Skin of body (tissue), 2 donors: ENCODE data around the gene HOXB3. TPM values are rescaled to one million over a fixed set of nuclear protein-coding genes. Genes with fewer than 3 reads are reported as not detected.

ENCODE experiments used
- DNase-seq: peaks from one replicate; lab custom pipeline; 2025; lab: John Stamatoyannopoulos, UW
- total RNA-seq: library from RNA; depleted of rRNA; stranded (reverse); fragments of >200 nt; gene quantifications from one replicate; pipeline ENCODE4 v1.2.3, GENCODE V29; 2014

HOXB3 gene
- total RNA-seq, 1 donor from 2014 or later = 8.4 TPM

DNA sequence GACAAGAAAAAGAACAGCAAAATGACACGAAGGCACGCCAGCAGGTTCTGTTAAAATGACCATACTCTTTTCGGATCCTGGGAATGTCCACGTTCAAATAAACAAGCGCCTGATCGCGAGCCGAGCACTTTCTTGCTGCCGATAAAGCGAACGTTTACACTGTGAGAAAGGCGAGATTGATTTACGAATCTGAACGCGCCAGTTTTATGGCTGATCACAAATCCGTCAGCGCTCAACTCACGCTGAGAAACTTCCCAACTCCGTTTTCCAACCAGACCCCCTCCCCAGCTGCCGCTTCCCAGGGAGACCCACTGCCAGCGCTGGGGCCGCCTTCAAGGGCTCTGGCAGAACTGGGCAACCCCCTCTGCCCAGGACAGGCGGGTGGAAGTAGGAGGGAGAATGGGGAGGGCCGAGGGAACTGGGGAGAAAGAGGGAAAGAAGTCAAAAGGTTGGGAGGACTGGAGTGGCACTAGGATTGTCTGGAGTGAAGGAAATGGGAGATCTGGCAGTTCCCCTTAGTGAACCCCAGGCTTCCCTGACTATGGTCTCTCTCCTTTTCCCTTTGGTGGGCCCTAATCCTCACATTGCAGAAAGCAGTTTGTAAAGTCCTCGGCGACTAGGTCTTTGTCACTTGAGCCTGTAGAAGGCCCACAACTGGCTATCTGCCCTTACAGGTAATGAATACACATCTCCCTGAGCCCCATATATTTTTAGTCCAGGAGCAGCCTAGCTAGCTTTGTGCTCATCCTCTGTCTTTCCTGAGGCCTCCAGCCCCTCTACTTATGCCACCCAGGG lies 18.8 kb downstream of the HOXB3 start:
- DNase-seq = no peak

DNA sequence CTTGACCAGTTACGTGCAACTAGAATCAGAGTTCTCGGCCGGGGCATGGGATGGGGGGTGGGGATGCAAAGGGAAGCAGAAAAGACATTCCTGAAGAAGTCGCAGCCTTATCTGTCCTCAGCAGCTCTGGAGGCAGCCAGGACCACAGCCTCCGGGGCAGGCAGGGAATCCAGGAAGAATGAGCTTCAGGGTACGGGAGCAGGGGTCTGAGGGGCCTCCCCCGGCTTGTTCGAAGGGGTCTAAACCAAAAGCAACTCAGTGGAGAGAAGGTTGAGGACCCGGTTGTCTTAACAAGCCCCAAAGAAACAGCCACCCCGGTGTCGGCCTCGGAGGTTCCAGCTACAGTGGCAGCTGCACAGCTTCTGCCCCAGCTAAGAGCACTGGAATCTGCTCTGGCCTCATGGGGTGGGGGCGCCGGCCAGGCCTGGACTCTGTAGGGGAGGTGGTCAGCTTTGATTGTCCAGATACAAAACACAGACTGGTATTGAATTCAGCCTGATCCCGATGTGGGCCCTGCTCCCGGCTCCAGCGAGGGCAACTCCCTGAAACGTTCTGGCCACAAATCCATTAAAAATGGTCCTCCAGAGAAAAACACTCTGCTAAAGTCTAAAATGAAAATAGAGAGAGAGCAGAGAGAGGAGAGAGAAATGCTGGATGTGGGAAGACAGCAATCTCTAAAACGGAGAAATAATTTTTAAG lies 19.6 kb downstream of the HOXB3 start:
- DNase-seq = no peak

DNA sequence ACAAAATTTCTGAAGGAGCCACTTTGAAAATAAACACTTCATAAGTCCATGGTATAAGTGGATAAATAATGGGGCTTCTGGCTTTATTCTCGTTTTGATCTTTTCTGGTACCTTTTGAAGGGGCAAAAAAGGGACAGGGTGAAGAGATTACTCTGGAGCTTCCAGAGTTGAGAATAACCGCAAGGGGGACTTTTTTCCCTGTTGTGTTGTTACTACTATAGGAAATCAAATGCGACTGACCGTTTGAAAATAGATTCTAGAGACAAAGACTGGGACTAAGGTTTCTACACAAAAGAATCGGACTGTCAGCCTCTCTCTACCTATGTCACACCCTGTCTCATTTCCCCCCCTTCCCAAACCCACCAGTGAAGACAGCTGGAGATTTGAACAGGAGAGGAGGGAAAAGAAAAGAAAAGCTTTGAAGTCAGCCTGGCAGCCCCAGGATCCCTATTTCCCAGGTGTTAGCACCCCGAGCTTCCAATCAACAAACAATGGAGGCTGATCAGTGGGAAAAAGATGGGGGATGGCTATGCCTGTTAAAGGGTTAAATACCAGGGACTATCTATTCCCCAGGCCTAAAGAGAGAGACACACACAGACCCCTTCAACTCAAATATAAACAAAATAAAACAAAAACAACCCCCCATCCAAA lies 20.2 kb downstream of the HOXB3 start:
- no peak for DNase-seq

DNA sequence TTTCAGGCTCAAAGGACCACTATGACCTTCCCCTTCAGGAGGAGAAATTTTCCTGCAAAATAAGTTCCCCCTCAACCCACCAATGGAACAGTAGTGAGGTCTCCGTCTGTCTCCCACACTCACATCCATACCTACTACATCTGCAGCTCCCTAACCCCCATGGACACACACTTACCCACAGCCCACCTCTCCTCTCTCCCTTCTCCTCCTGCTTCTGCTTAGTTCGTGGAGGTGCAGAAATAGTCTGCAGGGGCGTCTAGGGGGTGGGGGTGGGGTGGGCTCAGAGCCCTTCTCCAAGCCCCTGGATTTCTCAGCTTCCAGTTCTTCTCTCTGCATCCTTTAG lies 20.8 kb downstream of the HOXB3 start:
- no peak for DNase-seq

DNA sequence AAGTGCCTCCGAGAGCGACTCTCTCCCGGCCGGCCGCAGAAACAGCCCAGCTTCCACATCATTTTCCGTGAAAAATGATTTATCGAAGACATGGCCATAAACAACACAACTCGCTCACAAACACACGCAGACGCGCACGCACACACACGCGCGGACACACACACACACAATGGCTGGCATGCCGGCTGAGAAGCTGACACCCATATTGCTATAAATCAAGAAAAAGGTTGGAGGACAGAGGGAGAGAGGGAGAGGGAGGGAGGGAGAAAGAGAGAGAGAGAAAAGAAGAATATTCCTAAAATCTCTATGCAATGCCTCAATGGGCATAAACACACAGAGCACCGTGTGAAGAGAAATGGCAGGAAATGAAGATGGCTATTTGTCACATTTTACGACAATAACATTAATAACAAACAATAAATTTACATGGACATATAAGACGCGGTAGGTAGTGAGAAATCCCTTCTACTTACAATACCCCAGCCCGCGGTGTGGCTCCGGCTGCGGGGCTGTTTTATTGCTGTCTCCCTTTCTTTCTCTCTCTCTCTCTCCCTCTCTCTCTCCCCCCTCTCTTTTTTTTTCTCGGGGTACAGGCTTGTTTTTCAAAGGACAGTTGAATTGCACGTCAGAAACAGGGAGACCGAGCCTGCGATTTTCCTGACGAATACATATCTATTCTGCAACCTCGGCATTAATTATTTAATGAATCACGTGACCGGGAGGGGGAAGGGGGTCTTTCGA lies 21.4 kb downstream of the HOXB3 start:
- DNase-seq = no peak

DNA sequence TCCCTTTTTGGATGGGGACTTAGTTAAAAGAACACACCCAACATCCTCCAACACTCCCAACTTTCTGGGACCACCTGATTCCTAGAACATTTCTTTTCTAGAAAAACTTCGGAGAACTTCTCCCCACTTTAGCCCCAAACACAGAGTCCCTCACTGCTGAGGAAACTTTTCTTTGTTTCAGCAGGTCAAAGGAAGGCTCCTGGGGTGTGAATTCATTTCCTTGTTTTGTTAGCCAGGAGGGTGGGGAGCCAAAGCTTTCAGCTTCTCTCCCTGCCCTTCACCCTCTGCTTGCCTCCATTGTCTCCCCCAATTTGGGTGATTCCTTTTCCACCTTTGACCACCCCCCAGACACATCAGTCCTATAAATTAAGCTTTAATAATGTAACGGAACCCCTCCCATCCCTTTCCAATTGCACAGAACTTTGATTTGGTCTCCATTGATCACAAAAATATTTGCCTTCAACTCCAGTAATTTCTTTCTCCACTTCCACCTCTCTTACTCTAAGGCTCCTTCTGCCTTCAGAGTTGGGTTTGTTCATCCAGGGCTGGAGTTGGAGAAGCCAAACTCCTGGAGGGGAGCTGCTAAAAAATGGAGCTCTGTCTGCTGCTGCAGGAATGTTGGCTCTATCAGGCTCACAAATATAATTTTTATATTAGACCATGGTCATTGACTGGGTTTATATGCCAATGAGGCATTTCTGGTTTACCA lies 22.2 kb downstream of the HOXB3 start:
- DNase-seq = no peak

DNA sequence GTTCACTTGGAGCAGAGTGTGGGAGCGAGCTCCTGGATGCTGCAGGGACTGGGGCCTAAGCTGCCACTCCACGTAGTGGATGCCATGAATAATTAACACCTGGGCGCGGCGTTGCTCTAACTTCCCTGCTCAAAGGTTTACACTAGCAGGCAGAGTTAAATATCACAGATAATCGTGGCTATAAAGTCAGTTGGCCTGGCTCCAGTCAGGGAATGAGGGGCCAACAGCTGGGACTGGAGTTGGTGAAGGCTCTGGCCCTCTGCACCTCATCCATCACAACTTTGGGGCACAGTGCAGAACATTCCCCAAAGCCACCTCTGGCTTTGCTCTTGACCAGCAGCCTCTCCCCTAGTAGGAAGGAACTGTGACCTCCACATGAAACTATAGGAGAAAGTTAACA lies 22.8 kb downstream of the HOXB3 start:
- DNase-seq = no peak

DNA sequence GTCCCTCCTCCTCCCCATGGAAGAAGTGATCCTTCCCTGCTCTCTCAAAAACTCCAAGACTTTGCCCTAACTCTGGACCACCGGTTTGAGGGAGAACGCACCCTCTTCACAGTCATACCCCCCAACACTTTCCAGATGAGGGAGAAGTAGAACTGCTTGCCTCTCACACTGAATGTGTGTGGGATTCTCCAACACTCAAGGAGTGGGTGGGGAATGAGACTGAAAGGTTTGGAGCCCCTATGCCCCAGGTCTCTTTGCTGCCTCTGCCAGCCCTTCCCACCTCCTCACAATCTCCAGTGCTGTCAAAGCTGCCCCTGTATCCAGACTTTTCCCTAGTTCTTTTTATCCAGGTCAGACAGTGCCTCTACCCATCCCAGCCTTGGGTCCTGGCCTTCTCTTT lies 23.3 kb downstream of the HOXB3 start:
- DNase-seq = no peak

DNA sequence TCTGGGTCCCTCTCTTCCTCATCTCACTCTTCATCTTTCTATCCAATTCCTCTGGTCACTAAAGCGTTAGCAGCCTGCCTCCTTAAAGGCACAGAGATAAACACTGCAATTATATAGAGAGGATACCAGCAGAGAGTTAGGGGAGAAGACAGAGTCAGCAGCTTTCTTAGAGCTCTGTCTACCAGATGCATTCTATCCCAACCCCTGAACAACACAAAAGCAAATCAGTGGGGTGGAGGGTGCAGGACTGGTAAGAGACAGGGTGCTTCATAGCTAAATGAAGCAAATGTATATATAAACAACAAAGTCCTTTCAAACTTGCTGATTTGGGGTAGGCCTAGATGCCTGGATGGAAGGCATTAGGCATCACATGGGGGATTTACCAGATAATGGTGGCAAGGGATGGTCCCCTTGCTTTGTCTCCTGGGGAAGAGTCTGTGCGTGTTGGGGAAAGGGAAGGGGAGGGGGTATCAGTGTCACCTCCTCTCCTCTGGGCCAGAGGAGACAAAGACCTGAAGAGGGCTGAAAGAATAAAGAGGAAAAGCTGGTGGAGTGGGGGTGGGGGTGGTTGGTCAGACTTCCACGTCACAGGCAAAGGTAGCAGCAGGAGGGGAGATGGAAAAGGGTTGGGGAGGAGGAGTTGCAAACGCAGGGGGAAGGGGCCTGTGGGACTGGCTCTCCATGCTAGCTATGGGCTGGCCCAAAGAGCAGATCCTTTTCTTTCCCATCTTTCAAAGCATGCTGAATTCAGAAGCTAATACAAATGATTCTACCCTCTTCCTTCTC lies 23.9 kb downstream of the HOXB3 start:
- DNase-seq = no peak

DNA sequence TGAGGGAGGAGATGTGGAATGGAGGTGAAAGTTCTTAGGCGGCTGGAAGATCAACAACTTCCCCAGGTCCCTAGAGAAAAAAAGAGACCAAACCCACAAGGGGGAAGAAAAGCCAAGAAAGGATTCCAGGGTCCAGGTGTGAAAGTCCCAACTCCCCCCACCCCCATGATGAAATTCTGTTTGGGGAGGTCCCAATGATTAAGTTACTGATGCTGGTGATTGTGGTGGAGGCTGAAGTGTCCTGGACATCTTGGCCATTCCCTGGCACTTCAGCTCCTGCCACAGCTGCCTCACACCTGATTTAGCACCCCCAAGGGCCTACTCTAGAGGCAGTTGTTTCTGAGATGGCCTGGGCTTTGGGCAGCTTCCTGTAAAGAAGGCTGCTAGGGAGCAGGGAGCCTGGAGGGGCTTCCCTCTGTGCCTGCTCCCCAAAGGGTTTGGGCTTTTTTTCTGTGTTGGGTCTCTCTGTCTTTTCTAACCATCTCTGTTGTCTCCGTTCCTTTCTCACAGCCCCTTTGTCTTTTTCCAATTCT lies 25.0 kb downstream of the HOXB3 start:
- no peak for DNase-seq

DNA sequence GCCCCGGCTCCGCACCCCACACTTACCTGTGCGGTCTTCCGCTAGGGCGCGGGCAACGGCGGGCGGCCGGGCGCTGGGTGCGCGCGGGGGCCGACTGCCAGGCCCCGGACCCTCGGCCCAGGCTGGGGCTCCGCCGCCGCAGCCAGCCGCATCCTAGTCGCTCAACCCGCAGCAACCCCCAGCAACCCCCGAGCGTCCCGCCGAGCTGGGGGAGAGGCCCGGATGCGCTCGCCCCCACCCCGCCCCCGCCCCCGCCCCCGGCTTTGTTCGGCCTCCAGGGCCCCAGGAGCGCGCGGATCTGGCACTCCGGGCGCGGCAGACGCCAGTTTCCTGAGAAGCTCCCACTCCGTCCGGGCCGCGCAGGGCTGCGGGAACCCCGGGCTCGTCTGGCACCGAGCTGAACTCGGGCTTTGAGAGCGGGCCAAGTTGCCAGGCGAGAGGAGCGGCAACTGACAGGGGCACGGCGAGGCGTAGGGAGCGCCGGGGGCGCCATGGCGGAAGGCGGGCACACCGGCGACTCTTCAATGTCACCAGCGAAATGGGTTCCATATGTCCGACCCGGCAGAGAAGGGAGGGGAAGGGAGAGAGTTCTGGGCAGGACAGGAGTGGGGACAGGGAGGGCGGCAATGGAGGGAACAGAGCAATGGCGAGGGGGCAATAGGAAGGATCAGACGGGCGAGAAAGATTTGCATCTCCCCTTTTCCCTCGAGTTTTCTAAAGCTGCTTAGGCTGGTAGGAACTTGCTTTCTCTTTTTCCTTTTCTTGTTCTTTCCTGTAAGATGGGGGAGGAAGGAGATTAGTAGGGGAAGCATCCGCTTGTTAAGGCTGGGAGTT lies 25.6 kb downstream of the HOXB3 start:
- DNase-seq = no peak

DNA sequence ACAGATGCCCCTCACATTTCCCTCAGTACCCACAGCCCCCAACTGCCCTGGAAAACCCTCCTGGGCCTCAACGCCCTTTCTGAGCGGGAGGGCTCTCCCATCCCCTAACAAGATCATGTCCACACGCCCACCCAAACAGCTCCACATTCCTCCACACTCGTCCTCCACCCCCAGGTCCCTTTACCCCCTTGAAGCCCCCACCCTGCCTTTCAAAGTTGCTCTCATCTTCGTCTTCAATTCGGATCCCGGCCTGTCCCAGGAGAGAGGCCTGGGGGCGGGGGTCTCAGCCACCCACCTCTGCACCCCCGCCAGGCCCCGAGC lies 26.2 kb downstream of the HOXB3 start:
- DNase-seq = no peak

DNA sequence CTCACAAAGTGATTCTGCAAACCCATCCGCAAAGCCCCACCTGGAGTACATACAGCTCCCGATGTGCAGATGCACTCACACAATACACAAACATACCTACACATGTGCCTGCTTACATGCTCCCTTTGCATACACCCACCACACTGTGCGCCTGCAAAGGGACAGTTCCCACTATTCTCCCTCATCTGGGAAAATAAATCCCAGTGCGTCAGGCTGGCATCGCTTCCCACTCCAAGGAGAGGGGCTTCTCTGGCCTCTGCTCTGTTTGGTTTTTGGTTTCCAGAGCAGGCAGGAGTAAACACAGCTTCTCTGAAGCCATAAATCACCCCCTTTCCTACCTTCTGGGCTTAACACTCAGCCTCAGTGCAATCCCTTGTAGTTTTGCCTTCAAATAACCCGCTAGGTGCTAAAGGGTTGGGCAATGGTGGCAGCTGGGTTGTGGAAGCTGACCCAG lies 26.6 kb downstream of the HOXB3 start:
- DNase-seq = no peak

DNA sequence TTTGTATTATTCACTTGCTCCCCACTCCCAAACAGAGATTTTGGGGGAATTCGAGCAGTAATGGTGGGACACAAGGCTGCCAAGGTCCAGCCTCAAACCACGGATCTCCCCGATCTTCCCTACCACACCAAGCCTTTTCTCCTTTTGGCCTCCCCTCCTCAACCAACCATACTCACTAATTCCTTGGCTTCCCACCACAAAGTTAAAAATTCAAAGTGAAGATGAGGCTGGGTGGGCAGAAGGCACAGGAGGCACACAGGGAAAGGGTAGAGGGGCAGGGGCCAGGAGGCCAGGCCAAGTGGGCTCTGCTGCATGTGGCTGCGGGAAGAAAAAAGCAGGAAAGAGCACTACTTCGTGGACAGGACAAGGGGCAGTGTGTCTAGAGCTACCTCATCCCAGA lies 27.1 kb downstream of the HOXB3 start:
- no peak for DNase-seq

DNA sequence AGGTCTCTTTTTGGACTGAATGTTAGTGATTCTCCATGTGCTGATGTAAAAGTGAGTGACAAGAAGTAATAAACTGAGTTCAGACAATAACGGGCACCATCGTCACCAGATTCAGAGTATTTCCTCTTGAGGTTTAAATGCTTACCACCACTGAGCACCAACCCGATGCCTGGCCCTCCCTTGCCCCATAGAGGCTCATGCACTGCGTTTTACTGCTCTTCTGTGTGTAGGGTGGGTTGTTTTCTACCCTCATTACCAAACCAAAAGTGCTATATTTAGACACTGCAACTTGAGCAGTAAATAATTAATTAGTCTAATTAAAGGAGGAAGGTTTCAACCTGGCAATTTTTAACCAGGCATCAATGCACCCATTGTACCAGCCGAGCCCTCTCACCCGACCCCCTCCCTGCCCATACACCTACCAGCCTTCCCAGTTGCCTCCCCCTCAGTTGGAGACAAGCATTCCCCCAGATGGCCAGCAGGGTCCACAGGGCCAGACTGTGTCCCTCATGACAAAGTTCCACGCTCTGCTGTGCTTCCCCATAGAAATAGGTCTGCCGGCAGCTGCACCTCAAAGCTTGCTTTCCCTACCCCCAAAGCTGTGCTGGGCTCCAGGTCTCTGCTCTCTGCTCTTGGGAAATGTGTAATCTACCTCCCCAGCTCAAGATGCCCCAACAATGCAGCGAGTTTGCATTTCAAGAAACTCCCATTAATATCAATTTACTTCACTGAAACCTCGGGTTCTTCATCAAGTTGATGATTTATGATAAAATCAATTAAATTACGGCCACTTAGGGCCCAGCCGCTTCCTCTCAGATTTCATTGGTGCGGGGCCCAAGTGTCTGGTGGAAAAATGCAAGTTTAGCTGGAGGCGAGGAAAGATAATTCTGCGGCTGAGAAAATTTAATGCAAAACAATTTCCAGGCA lies 27.9 kb downstream of the HOXB3 start:
- no peak for DNase-seq

DNA sequence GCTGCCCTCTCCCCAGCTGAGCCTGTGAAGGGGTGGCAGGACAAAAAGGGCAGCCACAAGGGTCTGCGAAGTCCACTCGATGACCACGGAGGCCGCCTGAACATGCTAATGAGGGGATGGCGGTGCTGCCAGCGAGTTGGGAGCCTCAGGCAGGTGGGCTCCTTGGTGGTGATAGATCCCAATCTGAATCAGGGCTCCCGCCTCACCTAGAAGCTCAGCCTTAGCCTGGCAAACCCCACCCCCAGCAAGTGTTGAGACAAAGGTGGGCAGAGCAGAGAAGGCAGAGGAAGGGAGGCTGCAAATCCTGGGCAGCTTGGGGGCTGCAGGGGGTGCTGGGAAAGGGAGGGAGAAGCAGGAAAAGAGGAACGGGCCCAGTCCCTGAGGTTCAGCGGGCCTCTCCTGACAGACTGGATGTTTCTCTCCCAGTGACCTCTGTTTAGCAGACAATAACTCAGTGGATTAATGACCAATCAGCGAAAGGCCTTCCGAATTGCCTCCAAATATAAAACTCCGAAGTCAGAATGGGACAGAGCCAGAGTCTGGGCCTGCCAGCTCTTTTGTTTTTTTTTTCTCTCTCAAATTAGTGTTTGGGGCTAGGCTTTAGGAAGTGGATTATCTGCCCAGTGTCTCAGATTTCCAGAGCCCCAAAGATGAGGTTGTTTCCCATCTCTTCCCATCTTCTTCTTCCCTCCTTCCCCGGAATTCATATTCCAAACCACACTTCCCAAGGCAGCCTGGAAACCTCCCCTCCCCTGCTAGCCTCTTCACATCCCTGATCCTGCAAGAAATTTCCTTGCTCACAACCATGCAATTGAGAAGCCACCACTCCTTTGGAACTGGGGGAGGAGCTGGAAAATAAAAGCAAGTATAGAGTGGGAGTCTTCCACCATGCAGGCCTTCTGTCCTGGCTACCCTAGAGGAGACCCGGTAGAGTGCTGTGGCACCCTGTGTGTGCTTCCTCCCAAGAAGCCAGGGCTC lies 29.9 kb downstream of the HOXB3 start:
- no peak for DNase-seq
